Measurements from ENCODE around the gene TRRAP.

TRRAP gene

DNA sequence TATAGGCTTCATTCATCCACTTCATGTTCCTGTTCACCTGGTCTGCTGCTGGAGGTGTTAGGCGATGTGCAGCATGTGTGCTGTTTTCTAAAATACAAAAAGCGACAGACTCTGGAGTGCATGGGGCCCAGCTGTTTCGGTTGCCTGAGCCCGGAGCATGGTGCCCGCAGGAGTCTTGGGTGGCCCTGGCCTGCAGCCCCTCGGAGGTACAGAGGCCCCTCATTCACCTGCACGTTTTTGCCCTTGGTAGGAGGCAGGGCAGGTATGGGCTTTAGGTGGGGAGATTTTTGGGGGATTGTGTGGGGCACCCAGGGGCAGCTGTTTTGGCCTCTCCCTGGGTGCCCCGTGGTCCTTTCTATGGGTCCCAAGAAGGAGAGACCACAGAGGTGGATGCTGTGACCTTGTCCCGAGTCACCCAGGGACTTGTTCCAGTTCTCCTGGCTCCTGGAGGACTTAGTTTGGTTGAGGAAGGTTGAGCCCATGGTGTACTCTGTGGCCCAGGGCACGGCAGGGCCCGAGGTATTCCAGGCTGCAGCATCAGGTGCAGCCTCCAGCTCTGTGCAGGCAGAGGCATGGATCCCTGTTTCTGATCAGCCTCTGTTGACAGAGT is 130.7 kb downstream of the TRRAP start:
- no peak for FAIRE-seq

DNA sequence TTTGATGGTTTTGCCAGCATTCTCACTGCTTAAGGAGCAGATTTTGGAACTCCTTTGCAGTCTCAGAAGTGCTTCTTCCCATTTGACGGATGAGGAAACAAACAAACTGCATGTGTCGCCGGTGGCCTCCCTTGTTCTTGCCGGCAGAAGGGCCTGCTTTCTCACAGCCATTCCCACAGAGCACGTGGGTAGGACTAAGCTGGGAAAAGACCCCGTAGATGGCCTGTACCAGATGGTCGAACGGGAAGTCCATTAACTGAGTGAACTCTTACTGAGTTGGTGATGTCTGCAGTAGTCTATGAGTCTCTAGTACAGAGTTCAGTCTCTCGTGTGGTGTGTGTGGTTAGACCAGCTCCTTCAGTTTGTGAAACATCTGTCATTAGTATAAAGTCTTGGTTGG is 131.9 kb downstream of the TRRAP start:
- no peak for FAIRE-seq

DNA sequence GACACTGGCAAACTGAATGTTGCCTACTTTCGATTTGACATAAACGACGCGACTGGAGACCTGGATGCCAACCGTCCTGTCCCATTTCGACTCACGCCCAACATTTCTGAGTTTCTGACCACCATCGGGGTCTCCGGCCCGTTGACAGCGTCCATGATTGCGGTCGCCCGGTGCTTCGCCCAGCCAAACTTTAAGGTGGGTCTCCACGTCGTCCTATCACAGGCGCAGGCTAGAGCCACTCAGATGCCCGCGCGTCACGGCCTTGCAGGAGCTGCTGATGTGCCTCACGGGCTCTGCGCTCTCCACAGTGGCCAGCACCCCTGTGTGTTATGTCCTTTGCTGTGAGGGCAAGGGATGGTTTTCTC is 133.0 kb downstream of the TRRAP start:
- FAIRE-seq: no peak

DNA sequence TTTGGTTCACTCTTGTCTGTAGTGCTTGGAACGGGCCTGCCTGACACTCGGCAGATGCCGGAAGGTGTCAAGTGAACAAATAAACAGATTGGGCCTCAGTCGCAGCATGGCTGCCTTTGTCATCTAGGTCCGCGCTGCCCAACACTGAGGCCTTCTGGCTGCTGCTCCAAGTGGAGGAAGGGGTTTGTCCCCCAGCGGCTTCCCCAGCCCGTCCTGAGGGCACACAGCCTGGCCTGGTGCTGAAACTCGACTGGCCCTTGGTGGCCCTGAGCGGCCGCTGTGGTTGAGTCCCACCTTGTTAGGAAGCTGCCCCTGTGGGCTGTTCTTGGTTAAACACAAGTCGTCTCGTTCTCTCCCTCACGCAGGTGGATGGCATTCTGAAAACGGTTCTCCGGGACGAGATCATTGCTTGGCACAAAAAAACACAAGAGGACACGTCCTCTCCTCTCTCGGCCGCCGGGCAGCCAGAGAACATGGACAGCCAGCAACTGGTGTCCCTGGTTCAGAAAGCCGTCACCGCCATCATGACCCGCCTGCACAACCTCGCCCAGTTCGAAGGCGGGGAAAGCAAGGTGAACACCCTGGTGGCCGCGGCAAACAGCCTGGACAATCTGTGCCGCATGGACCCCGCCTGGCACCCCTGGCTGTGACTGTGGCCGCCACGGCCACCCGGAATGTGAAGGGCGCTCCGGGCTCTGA is 133.5 kb downstream of the TRRAP start:
- no peak for FAIRE-seq

DNA sequence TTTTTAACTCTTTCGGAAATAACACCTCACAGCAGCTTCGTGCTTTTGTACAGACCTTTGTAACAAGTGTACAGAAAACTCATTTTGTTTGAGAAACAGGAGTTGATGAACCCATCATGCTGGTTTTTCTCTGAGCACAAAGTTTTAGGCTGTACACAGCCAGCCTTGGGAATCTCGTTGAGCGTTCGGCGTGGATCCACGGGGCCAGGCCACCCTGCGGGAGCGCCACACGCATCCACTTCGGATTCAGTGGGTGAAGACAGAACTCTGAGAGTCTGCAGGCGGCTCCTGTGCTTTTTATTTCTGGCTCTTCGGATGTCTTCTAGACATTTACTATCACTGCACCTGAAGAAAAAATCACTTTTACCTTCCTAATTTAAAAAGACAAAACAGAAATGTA is 134.4 kb downstream of the TRRAP start:
- no peak for FAIRE-seq

DNA sequence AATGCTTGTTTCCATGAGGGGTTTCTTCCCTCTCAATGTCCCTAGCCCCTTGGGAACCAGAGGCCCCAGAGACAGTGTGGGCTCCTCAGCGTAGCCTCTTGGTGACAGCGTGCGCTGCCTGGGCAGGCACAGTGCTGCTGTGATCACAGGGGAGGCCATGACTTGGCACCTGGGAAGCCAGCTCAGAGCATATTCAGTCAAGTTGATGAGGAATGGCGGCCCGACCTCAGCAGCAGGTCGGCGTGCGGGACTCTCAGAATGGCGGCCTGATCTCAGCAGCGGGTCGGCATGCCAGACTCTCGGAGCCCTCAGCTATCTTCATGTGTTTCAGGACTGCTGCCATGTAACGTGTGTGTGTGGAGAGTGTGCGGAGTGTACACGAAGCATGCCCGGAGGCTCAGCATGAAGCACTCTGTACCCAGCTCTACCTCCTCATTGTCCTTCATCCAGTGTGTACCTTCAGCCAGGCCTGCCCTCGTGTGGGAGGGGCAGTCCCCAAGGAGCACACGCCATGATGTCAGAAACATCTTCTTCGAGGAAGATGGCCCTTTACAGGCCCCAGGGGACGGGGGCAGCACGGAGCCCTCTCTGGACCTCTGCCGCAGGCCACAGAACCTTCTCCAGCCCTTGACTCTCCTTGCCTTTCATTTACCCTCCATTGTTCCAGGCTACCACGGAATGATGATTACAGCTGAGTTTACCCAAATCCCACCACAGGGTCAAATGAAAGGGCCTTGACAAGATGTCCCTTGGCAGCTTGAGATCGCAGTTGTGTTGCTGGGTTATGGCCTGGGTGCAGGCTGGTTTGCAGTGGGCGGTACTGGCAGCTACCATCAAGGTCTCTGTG is 135.2 kb downstream of the TRRAP start:
- no peak for FAIRE-seq

DNA sequence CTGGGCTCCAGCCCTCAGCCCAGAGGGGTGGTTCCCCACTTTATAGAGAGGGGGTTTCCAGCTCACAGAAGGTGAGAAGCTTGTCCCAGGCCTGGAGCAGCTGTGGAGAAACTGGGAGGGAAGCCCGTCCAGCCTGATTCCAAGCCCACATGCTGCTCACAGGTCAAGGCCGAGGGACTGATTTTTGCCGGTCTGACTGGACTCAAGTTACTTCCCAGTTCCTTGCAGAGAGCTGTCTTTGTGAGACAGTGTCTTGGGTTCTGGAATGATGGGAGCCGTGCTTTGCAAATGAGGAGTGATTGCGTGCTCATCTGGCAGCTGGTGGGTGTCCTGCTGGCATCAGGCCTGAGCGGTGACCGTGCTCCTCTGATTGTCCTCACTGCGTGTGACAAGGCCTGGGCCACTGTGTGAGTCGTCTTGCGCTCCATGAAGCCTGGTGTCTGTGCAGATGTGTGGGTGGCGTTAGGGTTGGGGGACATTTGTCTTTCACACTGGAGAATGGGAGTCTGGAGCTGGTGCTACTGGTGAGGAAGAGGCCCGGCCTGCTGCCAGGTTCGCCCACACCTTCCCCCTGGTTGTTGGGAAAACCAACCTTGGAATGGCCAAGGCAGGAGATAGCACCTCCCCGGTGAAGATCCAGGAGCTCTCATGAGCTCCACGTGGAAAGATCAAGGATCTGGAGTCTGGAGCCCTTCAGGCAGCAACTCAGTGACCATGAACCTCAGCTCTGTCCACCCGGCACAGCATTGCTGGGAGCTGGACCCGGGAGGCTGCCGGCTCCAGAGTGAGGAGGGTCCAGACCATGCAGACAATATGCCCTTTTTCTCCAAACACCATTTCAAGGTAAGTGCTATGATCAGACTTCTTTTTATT is 136.0 kb downstream of the TRRAP start:
- FAIRE-seq: no peak

DNA sequence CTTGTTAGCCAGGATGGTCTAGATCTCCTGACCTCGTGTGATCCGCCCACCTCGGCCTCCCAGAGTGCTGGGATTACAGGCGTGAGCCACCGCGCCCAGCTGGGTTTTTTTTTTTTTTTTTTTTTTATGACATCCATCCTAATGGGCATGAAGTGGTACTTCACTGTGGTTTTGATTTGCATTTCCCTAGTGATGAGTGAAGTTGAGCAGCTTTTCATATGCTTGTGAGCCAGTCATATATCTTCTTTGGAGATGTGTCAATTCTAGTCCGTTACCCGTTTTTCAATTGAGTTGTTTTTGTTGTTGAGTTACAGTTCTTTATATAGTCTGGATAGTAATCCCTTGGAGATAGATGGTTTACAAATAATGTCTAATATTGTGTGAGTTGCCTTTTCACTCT is 137.9 kb downstream of the TRRAP start:
- no peak for FAIRE-seq

DNA sequence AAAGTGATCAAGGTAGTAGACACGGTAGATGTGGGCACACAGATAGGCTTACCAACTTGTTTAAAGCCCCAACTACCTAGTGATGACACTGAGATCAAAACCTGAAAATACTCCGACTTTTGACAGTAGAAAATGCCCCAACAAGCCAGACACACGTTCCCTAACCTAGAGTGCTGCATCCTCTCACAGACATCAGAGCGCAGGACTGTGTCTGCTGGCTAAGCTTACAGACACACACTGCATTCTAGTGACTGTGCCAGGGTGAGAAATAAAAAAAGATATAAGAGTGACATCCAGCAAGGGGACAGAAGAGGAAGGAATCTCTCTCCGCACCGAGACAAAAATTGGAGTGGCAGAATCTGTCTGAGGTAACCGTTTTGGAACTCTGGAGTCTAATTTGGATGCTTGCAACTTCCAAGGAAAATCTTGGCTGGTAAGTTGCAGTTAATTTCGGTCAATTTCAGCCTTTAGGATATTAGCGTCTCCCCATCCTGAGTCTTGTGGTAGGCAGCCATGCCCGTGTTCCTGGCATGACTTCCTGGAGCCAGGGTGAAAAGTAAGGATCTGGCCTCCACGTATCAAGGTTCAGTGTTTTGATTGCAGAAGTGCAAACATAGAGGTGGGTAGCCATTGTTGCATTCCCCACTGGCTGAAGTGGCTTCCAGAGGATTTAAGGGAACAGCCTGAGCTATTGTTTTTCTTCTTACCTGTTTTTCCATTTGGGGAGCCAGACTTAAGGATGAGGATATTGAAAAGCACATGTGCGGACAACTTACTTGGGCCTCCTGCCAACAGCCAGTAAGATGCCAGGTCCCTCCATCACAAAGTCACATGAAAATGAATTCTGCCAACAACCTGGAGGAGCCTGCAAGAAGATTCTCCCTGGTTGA is 141.4 kb downstream of the TRRAP start:
- no peak for FAIRE-seq

DNA sequence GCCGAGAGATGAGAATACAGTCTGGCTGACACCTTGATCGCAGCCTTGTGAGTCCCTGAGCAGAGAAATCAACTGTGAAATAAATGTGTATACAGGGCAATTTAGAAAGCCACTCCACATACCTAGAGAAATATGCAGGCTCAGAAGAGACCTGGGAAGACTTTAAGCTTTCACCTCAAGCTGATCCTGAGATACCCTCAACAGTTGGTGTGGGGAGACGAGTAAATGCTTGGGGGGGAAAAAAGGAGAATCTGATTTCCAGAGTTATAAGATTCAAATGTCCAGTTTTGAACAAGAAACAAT is 142.0 kb downstream of the TRRAP start:
- FAIRE-seq: no peak

DNA sequence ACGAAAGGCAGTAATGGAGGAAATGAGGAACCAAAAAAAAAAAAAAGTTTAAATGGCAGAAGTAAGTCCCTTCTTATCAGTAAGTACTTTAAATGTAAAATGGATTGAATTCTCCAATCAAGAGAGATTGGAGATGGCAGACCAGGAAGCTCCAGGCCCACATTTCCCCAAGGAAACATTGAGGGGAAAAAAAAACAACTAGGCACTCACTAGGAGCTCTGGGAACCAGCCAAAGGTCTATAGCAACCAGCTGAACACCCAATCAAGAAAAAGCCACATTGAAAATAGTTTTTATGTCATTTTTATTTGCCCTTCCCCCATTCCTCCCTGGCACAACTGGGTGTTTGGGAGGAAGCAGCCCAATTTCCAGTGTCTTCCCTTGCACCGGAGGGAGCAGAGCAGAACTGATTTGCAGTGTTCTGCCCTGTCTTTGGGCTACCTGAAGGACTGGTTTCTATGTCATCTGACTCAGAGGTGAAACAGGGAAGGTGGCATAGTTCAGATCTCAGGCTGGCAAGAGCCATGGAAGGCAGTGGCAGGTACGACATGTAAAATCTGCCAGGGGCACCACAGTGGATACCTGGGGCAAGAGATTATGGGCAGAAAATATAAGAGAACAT is 143.7 kb downstream of the TRRAP start:
- FAIRE-seq: no peak

DNA sequence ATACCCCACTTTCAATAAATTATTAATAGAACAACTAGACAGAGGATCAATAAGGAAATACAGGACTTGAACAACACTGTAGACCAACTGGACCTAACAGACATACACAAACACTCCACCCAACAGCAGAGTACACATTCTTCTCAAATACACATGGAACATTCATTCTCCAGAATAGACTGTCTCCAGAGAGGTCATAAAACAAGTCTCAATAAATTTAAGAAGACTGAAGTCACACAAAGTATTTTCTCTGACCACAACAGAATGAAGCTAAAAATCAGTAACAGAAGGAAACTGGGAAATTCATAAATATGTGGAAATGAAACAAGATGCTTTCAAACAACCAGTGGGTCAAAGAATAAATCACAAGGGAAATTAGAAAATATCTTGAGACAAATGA is 145.7 kb downstream of the TRRAP start:
- FAIRE-seq: no peak

DNA sequence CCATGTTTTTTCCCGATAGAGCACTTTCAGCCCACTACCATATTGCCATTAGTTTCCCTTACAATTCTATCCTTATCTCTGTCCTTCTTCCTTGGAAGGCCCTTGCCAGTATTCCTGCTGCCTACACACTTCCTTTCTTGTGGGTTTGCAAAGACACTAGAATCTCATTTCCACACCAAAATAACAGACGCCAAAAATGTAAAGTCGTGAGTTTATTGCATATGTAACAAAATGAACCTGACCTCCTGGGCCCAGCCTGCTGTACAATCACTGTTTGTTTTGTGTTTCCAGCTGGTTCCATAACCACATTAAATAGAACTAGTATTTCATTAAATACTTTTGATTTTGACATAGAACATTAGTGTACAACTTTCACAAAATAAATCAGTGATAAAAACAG is 148.9 kb downstream of the TRRAP start:
- no peak for FAIRE-seq

DNA sequence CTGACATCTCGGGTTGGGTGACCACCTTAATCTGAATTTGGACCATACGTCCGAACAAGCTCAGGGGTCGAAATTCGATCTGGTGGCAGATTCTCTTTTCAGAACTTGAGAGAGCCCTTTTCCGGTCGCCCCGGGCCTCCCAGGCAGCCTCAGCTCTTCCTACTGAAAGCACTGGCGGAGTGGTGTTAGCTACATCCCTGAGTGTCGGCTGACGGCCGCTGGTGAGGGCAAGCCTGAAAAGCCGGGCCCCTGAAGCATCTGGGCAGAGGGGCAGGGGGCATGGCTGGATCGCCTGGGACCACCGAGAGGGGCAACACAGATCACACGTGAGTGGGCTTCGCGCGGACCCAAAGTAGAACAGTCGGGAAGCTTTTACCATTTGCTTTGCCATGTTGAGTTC is 149.5 kb downstream of the TRRAP start:
- FAIRE-seq: no peak

DNA sequence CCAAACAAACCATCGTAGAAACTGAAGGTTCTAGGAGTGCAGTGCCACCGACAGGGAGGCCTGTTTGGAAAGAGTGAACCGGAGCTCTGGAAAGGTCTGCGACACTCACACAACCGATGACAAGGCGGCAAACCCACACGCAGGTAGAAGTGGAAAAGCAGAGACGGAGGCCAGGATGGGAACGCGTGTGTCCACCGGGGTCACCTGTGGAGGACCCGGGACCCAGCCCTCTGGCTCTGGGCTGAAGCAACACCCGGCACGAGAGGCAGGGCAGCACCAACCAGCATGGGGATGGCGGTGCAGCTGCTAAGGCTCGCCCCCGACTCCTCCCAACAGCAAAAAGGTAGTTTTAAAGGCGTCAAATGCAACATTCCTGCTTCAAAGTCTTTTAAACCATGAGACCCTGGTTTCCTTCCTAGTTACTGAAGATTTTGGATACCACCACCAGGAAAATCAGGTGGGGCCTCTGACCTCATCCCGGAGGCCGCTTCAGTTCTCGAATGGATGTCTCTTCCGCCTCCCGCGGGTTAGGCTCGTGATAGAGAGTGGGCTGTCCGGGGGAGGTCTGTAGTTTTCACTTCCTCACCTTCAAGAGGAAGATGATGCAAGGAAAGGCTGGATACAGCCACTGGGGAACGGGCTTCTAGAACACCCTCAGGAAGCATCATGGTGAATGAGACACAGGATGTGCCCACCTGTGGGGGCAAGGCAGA is 150.1 kb downstream of the TRRAP start:
- FAIRE-seq: no peak

DNA sequence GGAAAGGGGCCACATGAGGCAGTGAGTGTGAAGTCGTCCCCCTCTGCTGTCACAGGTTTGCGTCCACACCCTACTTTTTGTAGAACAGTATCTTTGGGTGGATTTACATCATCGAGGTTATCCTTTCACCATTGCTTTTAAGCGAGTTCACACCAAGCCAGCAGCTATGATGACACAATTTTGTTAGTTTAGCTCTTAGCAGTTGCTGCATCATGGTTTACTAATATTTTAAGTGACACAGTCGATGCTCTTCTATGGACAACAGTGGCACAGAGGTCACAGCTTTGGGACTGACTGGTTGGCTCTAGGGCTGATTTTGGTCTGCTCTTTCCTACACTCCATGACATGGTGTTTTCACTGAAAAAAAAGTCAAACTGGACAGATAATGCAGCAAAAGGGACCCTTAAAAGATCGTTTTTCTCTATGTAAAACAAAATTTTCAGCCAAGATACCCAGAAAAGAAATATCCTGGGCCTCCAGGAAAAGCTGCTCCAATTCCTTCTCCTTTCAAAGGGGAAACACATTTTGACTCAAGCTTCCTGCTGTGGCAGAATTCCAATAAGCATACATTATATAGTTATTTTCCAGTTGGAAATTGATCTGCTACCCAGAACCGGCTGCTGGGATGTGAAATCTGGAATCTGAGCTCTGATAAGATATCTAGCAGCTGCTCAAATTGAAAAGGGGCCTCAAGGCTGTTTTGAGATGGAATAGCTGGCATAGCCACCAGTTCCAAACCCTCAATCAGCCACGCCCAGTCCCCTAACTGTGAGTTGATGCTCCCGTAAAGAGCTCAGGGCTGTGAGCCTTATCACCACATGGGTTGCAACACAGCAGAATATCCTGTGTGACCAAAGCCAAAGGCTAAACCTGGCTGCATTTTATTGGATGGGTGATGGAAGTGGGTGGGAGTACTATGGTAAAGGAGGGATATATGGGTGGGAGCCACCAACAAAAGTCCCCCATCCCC is 151.4 kb downstream of the TRRAP start:
- no peak for FAIRE-seq

DNA sequence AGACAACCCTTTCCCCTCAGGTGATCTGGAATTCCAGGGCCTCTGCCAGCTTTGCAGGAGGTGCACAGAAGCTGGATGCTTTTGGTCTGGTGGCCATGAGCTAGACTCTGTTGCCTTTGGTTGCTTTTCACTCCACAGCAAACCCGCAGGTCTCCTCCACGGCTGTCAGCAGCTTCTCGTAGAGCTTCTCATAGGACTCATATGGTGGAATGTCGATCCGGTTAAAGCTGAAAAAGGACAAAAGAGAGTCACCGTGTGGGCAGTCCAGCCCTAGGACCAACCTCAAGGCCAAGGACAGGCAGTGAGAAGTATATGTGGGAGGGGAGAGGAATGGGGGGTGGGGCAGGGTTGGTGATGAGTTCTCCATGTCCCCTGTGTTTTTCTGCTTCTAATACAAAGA is 152.1 kb downstream of the TRRAP start:
- FAIRE-seq: no peak

DNA sequence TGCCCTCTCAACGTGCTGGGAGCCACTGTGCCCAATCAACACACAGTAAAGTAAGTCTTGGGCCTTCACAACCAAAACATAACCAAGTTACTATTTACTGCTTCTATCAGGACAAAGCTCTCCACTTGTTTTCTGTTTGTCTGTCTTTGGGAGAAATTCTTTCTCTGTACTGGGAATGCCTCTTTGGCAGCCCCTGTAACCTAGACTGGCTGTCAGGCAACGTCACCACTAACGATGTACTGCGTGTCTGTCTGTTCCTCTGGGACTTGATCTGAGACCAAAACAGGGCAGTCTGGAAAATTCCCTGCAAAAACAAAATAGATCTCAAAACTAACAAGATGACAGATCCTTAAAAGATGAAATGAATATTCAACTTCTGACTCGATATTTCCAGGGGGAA is 152.6 kb downstream of the TRRAP start:
- no peak for FAIRE-seq

DNA sequence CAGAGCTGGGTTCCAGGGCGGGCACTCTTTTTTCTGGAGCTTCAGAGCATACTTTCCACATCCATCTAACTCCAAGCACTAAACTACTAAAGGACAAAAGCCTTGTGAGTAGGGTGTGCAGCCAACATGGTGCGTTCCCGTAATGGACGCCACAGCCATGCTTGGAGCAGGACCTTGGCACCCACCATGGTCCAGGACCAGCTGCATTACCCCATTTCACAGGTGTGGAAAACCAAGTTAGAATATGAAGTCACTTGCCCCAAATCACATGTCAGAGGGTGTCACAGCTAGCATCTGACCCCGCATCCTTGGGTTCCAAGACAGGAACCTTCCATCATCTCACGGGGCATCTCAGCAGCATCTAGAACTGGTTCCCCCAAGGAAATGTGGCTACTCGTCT is 153.2 kb downstream of the TRRAP start:
- FAIRE-seq: no peak

DNA sequence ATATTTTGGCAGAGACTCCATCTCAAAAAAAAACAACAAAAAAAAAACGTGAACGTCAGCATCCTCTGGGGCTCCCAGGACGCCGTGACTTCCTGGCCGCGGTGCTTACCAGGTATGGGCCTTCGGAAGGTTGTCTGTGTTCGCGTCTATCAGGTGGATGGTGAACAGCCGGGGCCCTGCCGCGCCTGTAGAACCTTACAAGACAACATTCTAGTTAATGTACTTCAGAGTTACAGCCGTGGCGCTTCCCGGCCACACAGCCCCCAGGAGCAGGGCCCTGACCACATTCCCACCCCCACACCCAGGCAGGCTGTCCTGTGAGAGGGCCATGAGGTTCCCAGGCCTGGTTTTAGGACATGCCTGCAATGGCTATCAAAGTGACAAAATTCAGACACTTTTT is 154.6 kb downstream of the TRRAP start:
- no peak for FAIRE-seq
